GM23248 (cell line): Measurements from ENCODE around the gene FAM200C. TPM values are rescaled to one million over a fixed set of nuclear protein-coding genes. Genes with fewer than 3 reads are reported as not detected.

Source experiments
- DNase-seq: peaks from one replicate; pipeline ENCODE4 v3.0.0-alpha.2; 2015
- H2AFZ ChIP-seq: fragments of 200-600 bp; sonication (generic); 2 replicates; pipeline ENCODE4 v1.6.1; 2016; ENCODE audit warnings: antibody characterized with exemption
- H3F3A ChIP-seq: fragments of 200-600 bp; sonication (generic); 2 replicates; pipeline ENCODE4 v1.6.1; 2016; ENCODE audit warnings: mild to moderate bottlenecking, antibody characterized with exemption, mixed run types; ENCODE audit not compliant: insufficient read depth
- H3K27ac ChIP-seq: fragments of 200-600 bp; sonication (generic); 2 replicates; pipeline ENCODE4 v1.5.1; 2016; ENCODE audit warnings: mild to moderate bottlenecking
- H3K27me3 ChIP-seq: fragments of 200-600 bp; sonication (generic); replicated peaks from 2 replicates; pipeline ENCODE4 v1.6.1; 2016; ENCODE audit warnings: mild to moderate bottlenecking; ENCODE audit not compliant: insufficient read depth
- H3K36me3 ChIP-seq: fragments of 200-600 bp; sonication (generic); 2 replicates; pipeline ENCODE4 v1.6.1; 2016; ENCODE audit warnings: low read depth, mild to moderate bottlenecking
- H3K4me1 ChIP-seq: fragments of 200-600 bp; sonication (generic); 2 replicates; pipeline ENCODE4 v1.6.1; 2016; ENCODE audit warnings: mild to moderate bottlenecking; ENCODE audit not compliant: insufficient read depth
- H3K4me2 ChIP-seq: fragments of 200-600 bp; sonication (generic); one replicate; pipeline ENCODE4 v1.6.1; 2016; ENCODE audit warnings: mild to moderate bottlenecking; ENCODE audit not compliant: unreplicated experiment
- H3K4me3 ChIP-seq: fragments of 200-600 bp; sonication (generic); 2 replicates; pipeline ENCODE4 v1.5.1; 2016; ENCODE audit warnings: mild to moderate bottlenecking
- H3K79me2 ChIP-seq: fragments of 200-600 bp; sonication (generic); 2 replicates; pipeline ENCODE4 v1.6.1; 2016; ENCODE audit warnings: mild to moderate bottlenecking; ENCODE audit not compliant: insufficient read depth
- H3K9ac ChIP-seq: fragments of 200-600 bp; sonication (generic); 2 replicates; pipeline ENCODE4 v1.6.1; 2016; ENCODE audit warnings: mild to moderate bottlenecking
- H3K9me2 ChIP-seq: fragments of 200-600 bp; sonication (generic); 2 replicates; pipeline ENCODE4 v1.6.1; 2016; ENCODE audit warnings: mixed run types, mild to moderate bottlenecking, moderate library complexity; ENCODE audit not compliant: insufficient read depth
- H3K9me3 ChIP-seq: fragments of 200-600 bp; sonication (generic); one replicate; pipeline ENCODE4 v1.6.1; 2017; ENCODE audit warnings: low read depth
- H4K20me1 ChIP-seq: fragments of 200-600 bp; sonication (generic); 2 replicates; pipeline ENCODE4 v1.6.0; 2016; ENCODE audit not compliant: insufficient read depth
- EZH2 ChIP-seq: fragments of 200-600 bp; sonication (generic); IDR thresholded peaks from 2 replicates; pipeline ENCODE4 v1.6.1; 2018; ENCODE audit warnings: antibody characterized with exemption, mild to moderate bottlenecking; ENCODE audit not compliant: insufficient read depth, poor library complexity, severe bottlenecking
- EZH2phosphoT487 ChIP-seq: fragments of 200-600 bp; sonication (generic); IDR thresholded peaks from 2 replicates; pipeline ENCODE4 v1.6.1; 2018; ENCODE audit warnings: antibody characterized with exemption, moderate library complexity, mild to moderate bottlenecking, low read depth; ENCODE audit not compliant: insufficient read depth
- WGBS, 2 experiments: methylation state at CpG; one replicate each; pipeline ENCODE4 v1.1.6; 2015 to 2017; ENCODE audit warnings: low lambda C conversion rate in 2 of 2, low coverage in 1 of 2; ENCODE audit errors: missing lambda C conversion rate in 2 of 2; 5-methylcytosine and 5-hydroxymethylcytosine counted together
- in situ Hi-C: fragments of 300-500 bp; cut with MboI; formaldehyde crosslinking; loops from 2 replicates; pipeline ENCODE4 v1.15.0; 2020
- polyA plus RNA-seq: library from polyadenylated mRNA; unstranded; fragments of >200 nt; fragmentation: Nextera tagmentation; extraction: Ambion mirVana; gene quantifications from 2 replicates; pipeline ENCODE4 v1.2.1, GENCODE V29; 2016
- total RNA-seq: library from RNA; depleted of rRNA; stranded (reverse); fragments of >200 nt; shearing (Covaris generic); gene quantifications from 2 replicates; pipeline ENCODE4 v1.2.3, GENCODE V29; 2014

The FAM200C gene
- total and polyA plus RNA-seq, 2 experiments from 2014 or later = 2.8 to 3.6 TPM

DNA sequence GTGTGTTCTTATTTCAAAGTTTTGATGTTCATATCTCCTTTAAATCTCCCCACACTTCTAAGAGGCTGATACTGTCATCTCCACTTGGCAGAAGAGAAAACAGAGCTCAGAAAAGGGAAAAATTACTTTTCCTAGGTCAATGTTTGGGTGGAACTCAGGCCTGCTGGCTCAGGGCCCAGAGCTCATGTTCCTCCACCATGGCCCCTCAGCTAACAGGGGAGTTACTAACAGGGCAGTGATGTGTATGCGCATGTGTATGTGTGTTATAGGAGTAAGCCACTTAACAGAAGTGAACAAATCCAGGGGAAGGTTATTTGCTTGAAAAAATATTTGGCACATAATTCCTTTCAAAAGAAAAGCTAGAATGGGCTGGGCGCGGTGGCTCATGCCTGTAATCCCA is 32.0 kb downstream of the FAM200C start:
- Histone ChIP-seq H3K27ac (no peak overlapping the region), H3F3A (no peaks in the 10 kb centered on the region), H3K4me3 (no peak overlapping the region), H3K9ac (no peak overlapping the region), H2AFZ (no peak overlapping the region), H3K27me3 (peaks cover 32% of the 10 kb centered on the region), H3K4me1 (no peaks in the 10 kb centered on the region), H3K9me3 (no peaks in the 10 kb centered on the region), H4K20me1 (no peaks in the 10 kb centered on the region), H3K36me3 (no peaks in the 10 kb centered on the region), H3K79me2 (no peaks in the 10 kb centered on the region), H3K4me2 (no peak overlapping the region), H3K9me2 (no peaks in the 10 kb centered on the region)
- TF ChIP-seq EZH2 (no peak), EZH2phosphoT487 (no peak)
- in situ Hi-C loops = no loop called here
- DNase-seq = no peak
- 86 to 87% methylated on average over 3 of the region's 3 CpGs for WGBS, 2 experiments

DNA sequence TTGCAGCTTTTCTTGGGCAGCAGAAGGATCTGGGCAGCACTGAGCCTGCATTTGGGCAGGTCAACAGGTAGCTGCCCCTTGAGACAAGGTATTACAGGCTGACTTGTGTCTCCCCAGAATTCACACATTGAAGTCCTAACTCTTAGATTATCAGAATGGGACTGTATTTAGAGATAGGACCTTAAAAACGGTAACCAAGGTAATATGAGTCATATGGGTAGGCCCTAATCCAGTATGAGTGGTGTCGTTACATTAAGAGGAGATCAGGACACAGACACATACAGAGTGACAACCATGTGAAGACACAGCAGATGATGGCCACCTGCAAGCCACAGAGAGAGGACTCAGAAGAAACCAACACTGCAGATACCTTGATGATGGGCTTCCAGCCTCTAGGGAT is 32.6 kb downstream of the FAM200C start:
- H3K9me2 ChIP-seq = no peaks in the 10 kb centered on the region
- TF ChIP-seq EZH2phosphoT487 (no peak), EZH2 (no peak)
- no peak overlapping the region for H3K9ac ChIP-seq
- no peaks in the 10 kb centered on the region for H3K79me2 ChIP-seq
- peaks cover 31% of the 10 kb centered on the region for H3K27me3 ChIP-seq
- H3K27ac ChIP-seq = no peak overlapping the region
- no peaks in the 10 kb centered on the region for H3K36me3 ChIP-seq
- no peaks in the 10 kb centered on the region for H4K20me1 ChIP-seq
- in situ Hi-C loops = no loop called here
- H3K4me3 ChIP-seq = no peak overlapping the region
- no peaks in the 10 kb centered on the region for H3F3A ChIP-seq
- H3K4me2 ChIP-seq = no peak overlapping the region
- H3K9me3 ChIP-seq = no peaks in the 10 kb centered on the region
- no peaks in the 10 kb centered on the region for H3K4me1 ChIP-seq
- no peak overlapping the region for H2AFZ ChIP-seq
- no peak for DNase-seq
- 47 to 54% methylated on average over 2 of the region's 2 CpGs for WGBS, 2 experiments

DNA sequence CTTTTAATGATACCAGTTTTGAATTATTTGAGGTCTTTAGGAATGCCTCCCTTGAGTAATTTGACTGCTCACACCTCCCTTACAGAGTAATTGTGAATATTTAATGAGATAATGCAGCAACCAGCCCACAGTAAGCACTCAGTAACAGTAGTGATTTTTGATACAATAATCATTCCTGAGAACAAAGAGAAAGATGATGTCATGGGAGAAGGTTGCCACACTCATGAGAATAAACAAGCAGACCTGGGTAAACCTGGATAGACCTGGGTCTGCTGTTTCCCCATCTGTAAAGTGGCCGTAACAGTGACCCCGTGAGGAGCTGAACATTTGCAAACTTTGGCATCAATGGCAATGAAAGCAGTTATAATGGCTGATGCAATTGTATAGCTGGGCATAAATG is 33.6 kb downstream of the FAM200C start:
- in situ Hi-C loops = no loop called here
- DNase-seq = no peak
- H3K27ac ChIP-seq = no peak overlapping the region
- H2AFZ ChIP-seq = no peak overlapping the region
- no peaks in the 10 kb centered on the region for H3K4me1 ChIP-seq
- H3K27me3 ChIP-seq = peaks cover 21% of the 10 kb centered on the region; the same call in 1 of the 2 replicates
- H3K4me2 ChIP-seq = no peak overlapping the region
- TF ChIP-seq EZH2 (no peak), EZH2phosphoT487 (no peak)
- H3K9ac ChIP-seq = no peak overlapping the region
- H3K9me3 ChIP-seq = no peaks in the 10 kb centered on the region
- WGBS, 2 experiments = 85 to 95% methylated on average over 2 of the region's 2 CpGs
- no peaks in the 10 kb centered on the region for H3K9me2 ChIP-seq
- no peaks in the 10 kb centered on the region for H3K36me3 ChIP-seq
- H4K20me1 ChIP-seq = no peaks in the 10 kb centered on the region
- no peak overlapping the region for H3K4me3 ChIP-seq
- no peaks in the 10 kb centered on the region for H3F3A ChIP-seq
- no peaks in the 10 kb centered on the region for H3K79me2 ChIP-seq

DNA sequence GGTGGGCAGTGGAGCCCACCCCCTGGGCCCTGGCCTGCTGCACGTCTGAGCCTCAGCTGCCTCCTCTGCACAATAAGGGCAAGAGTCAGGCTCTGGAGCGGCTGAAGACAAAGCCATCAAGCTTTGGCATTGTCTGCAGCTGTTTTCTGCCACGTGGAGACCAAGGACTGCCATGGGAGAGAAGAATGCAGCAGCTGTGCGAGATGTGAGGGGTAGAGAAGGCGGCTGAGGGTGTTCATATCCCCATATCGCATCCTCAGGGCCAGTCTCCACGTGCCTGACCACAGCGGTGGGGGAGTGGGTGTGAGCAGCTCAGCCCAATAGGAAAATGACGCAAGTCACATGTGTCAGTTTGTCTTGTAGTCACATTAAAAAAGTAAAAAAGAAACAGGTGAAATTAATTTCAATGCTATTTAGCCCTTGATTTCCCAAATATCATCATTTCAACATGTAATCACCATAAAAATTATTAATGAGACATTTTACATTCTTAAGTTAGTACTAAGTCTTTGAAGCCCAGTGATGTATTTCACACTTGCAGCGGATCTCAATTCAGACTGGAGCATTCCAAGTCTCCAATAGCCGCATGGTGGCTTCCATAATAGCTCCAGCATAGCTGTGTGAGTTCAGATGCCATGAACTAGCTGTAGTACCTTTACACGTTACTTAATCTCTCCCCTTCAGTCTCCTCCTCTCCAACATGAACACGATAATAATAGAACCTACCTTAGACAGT is 36.0 kb downstream of the FAM200C start:
- peak; percentile 7 for DNase-seq
- H3K79me2 ChIP-seq = no peaks in the 10 kb centered on the region
- H3K4me2 ChIP-seq = no peak overlapping the region
- no peaks in the 10 kb centered on the region for H3K9me2 ChIP-seq
- 0 out of 2 replicates have a peak, but pooled peaks cover 5% of the 10 kb centered on the region for H3K27me3 ChIP-seq
- H3K9ac ChIP-seq = no peak overlapping the region
- H3K4me3 ChIP-seq = no peak overlapping the region
- WGBS, 2 experiments = 22% methylated on average over 13 of the region's 13 CpGs
- no peaks in the 10 kb centered on the region for H4K20me1 ChIP-seq
- no peak overlapping the region for H3K27ac ChIP-seq
- H3K4me1 ChIP-seq = no peaks in the 10 kb centered on the region
- in situ Hi-C loops = no loop called here
- 0 out of 2 replicates have a peak overlapping the region, but pooled peaks have one; percentile 25 for H2AFZ ChIP-seq
- no peaks in the 10 kb centered on the region for H3K36me3 ChIP-seq
- no peak for TF ChIP-seq EZH2
- no peak for TF ChIP-seq EZH2phosphoT487
- no peaks in the 10 kb centered on the region for H3K9me3 ChIP-seq
- H3F3A ChIP-seq = no peaks in the 10 kb centered on the region
